Neutrophil (primary cell): ENCODE measurements around the gene SPACA4.
A peak's percentile ranks its signal among the peaks of the same experiment; 100 is the strongest.

Experiments
- H3K27ac ChIP-seq: fragments of 200-600 bp; sonication (generic); 2 replicates; pipeline ENCODE4 v1.5.1; 2016; ENCODE audit warnings: mild to moderate bottlenecking, moderate library complexity
- H3K27me3 ChIP-seq: fragments of 200-600 bp; sonication (generic); 2 replicates; pipeline ENCODE4 v1.6.0; 2016; ENCODE audit warnings: mild to moderate bottlenecking
- H3K36me3 ChIP-seq: fragments of 200-600 bp; sonication (generic); 2 replicates; pipeline ENCODE4 v1.5.1; 2017
- H3K4me1 ChIP-seq, 2 experiments: fragments of 200-600 bp in 1 of 2; sonication (generic) in 1 of 2; 1 replicate in 1 of 2; 2 replicates in 1 of 2; pipeline versions ENCODE4 v1.5.1 to v1.6.1; 2013 to 2016; ENCODE audit warnings: low read depth in 1 of 2, low read length in 1 of 2, mild to moderate bottlenecking in 1 of 2, moderate library complexity in 1 of 2; ENCODE audit not compliant: control insufficient read depth in 1 of 2, insufficient read depth in 1 of 2
- H3K4me3 ChIP-seq, 2 experiments: fragments of 200-600 bp in 1 of 2; sonication (generic) in 1 of 2; 1 replicate in 1 of 2; 2 replicates in 1 of 2; pipeline ENCODE4 v1.5.1; 2013 to 2016; ENCODE audit warnings: low read depth in 1 of 2, low read length in 1 of 2, mild to moderate bottlenecking in 1 of 2, moderate library complexity in 1 of 2
- H3K9me3 ChIP-seq: fragments of 200-600 bp; sonication (generic); 2 replicates; pipeline ENCODE4 v1.5.1; 2016
- TF ChIP-seq, protein P1 (sequence below): fragments of 200-600 bp; sonication (generic); IDR thresholded peaks from 2 replicates; pipeline ENCODE4 v1.5.1; 2016; ENCODE audit warnings: antibody characterized with exemption

Gene SPACA4

DNA sequence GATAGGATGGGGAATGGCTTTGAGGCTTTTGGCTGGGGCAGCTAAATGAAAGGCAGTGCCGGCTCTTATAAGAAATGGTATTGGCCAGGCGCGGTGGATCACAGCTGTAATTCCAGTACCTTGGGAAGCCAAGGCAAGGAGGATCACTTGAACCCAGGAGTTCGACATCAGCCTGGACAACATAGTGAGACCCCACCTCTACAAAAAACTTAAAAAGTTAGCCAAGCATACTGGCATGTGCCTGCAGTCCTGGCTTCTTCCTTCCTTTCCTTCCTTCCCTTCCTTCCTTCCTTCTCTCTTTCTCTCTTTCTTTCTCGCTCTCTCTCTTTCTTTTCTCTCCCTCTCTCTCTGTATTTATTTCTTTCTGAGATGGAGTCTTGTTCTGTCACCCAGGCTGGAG lies 36.3 kb downstream of the SPACA4 start:
- Histone ChIP-seq H3K4me3 (no peak overlapping the region), H3K9me3 (no peaks in the 10 kb centered on the region)
- TF ChIP-seq, protein P1, sequence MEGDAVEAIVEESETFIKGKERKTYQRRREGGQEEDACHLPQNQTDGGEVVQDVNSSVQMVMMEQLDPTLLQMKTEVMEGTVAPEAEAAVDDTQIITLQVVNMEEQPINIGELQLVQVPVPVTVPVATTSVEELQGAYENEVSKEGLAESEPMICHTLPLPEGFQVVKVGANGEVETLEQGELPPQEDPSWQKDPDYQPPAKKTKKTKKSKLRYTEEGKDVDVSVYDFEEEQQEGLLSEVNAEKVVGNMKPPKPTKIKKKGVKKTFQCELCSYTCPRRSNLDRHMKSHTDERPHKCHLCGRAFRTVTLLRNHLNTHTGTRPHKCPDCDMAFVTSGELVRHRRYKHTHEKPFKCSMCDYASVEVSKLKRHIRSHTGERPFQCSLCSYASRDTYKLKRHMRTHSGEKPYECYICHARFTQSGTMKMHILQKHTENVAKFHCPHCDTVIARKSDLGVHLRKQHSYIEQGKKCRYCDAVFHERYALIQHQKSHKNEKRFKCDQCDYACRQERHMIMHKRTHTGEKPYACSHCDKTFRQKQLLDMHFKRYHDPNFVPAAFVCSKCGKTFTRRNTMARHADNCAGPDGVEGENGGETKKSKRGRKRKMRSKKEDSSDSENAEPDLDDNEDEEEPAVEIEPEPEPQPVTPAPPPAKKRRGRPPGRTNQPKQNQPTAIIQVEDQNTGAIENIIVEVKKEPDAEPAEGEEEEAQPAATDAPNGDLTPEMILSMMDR = no peak

DNA sequence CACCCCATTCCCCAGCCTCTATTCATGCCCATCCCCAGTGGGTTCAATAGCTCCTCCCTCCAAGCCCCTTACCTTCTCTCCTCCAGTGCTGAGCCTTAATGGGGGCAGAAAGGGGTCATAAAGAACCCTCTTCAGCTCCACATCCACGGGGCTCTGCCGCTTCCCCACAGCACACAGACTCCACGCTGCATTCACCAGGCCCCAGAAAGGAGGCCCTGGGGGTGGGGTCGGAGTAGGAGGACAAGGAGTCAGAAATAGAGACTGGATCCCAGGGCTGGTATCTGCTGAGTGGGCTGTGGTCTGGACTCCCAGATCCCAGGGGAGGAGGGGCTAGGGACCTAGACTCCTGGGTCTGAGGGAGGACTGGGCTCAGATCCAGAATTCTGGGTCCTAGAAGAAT lies 37.8 kb downstream of the SPACA4 start:
- H3K9me3 ChIP-seq = no peaks in the 10 kb centered on the region
- H3K4me1 ChIP-seq = peaks cover 17 to 21% of the 10 kb centered on the region in 2 experiments
- no peak overlapping the region for H3K4me3 ChIP-seq
- H3K27ac ChIP-seq = no peak overlapping the region
- TF ChIP-seq, protein P1 = no peak
- H3K27me3 ChIP-seq = peaks cover 45% of the 10 kb centered on the region
- no peaks in the 10 kb centered on the region for H3K36me3 ChIP-seq

More for the DNA sequence above, 36.3 kb downstream of the SPACA4 start:
- no peaks in the 10 kb centered on the region for H3K36me3 ChIP-seq
- H3K27ac ChIP-seq = no peak overlapping the region
- H3K27me3 ChIP-seq = peaks cover 38% of the 10 kb centered on the region
- peaks cover 30 to 35% of the 10 kb centered on the region in 2 experiments for H3K4me1 ChIP-seq

DNA sequence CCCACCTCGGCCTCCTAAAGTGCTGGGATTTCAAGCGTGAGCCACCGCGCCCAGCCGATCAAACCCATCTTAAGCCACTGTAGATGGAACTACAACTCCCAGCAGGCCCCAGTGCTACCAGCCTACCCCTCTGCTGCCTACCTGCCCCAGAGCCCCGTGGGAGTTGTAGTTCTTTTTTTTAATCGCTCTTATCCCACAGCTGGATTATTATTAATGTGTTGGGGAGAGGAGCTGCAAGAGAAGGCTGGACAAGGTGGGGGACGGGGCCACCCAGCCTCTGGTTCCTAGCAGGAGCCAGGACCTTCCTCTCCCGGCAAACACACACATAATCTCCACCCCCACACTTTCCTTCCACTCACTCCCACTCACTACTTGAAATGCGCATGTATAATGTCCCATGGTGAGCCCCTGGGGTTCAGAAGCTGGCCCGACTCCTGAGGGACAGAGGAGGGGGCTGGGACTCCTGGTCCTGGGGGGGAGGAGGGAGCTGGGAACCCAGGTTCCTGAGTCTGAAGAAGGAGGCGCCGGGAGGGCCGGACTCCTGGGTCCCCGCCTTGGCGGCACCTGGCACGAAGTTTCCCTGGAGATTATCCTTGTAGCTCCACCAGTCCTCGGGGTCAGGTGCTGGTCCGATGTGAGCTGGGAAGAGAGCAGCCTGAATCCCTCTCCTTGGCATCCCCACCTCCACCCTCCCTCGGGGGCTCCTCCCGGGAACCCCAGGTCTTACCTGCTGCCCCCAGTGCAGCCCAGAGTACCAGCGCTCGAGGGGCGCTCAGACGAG lies 38.5 kb downstream of the SPACA4 start:
- Histone ChIP-seq H3K4me1 (peaks cover 17 to 20% of the 10 kb centered on the region in 2 experiments), H3K27ac (no peak overlapping the region), H3K4me3 (peak overlapping the region; percentile 18 to 59), H3K36me3 (no peaks in the 10 kb centered on the region), H3K27me3 (peaks cover 50% of the 10 kb centered on the region), H3K9me3 (no peaks in the 10 kb centered on the region)
- TF ChIP-seq, protein P1 = no peak

DNA sequence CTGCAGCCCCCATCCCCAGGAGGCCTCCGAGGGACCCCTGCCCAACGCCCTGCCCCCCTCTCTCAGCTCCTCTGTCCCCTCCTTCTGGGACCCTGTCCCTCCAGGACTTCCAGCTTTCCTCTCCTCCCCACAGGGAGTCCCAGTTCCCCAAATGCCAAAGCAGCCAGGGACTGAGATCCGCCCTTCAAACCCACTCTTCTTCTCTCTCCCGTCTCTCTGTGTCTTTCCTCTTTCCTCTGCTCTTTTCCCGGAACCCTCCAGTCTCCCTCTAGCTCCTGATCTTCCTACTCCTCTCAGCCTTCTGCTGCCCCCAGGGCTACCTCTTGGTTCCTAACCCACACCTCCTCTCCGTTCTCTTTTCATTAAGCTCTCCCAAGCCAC lies 39.1 kb downstream of the SPACA4 start:
- TF ChIP-seq, protein P1 = no peak
- Histone ChIP-seq H3K4me3 (peak overlapping the region; percentile 24 to 59), H3K36me3 (no peaks in the 10 kb centered on the region), H3K4me1 (peaks cover 17 to 20% of the 10 kb centered on the region in 2 experiments), H3K27ac (no peak overlapping the region), H3K9me3 (no peaks in the 10 kb centered on the region), H3K27me3 (peaks cover 50% of the 10 kb centered on the region)

DNA sequence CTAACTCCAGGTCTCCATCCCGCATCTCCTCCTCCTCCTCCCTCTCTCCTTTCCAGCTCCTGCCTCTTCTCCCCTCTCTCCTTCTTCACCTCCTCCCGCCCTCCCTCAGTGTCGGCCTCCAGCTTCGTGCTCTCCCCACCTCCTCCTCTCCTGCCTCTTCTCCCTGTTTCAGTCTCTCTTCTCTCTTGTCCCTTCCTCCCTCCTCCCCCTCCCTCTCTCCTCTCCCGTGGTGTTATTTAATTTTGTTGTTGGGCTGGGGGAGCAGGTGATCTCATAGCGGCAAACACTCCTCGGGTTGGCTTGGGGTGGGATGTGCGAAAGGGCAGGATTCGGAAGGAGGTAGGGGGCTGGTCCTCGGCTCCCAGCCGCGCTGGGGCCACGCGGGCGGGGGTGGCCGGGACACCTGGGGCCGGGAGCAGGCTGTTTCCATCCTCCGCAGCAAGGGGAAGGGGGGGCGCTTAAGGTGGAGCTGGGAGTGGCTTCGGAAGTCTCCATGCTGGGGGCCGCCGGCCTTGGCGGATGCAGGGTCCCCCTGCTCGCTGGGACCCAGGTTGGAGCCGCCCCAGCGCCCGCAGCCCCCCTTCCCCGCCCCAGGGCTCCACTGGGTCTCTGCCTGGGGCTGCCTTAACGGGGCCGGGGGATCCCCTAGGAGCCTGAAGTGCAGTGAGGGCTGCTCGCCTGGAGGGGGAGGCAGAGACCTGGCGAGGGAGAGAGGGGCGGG lies 39.6 kb downstream of the SPACA4 start, which contains the start of gene CA11:
Gene CA11 (minus strand): TSS at position 187 of the 721 bp plus-strand sequence. CDS start 555 bp downstream, outside the sequence.
- TF ChIP-seq, protein P1 = peak; percentile 84
- Histone ChIP-seq H3K9me3 (no peaks in the 10 kb centered on the region), H3K27me3 (peaks cover 50% of the 10 kb centered on the region), H3K27ac (no peak within 1 kb of the TSS), H3K4me3 (peak within 1 kb of the TSS; percentile 24 to 59), H3K4me1 (peaks cover 17 to 20% of the 10 kb centered on the region in 2 experiments), H3K36me3 (no peaks in the 10 kb centered on the region)
